GM12891 (cell line): ENCODE measurements around the gene TWIST1.

Source experiments
- PAX5 ChIP-seq: IDR thresholded peaks from 2 replicates; pipeline ENCODE4 v1.6.1; 2011; ENCODE audit warnings: low read length, moderate library complexity, mild to moderate bottlenecking; ENCODE audit not compliant: insufficient read depth, severe bottlenecking
- POLR2A ChIP-seq: IDR thresholded peaks from 2 replicates; pipeline ENCODE4 v1.6.1; 2011; ENCODE audit warnings: low read depth, low read length, control low read depth
- POU2F2 ChIP-seq: IDR thresholded peaks from 2 replicates; pipeline ENCODE4 v1.6.1; 2011; ENCODE audit warnings: low read depth, mild to moderate bottlenecking, control low read depth, low read length, moderate library complexity
- TAF1 ChIP-seq: IDR thresholded peaks from 2 replicates; pipeline ENCODE4 v1.6.1; 2011; ENCODE audit warnings: low read depth, low read length, control low read depth

DNA sequence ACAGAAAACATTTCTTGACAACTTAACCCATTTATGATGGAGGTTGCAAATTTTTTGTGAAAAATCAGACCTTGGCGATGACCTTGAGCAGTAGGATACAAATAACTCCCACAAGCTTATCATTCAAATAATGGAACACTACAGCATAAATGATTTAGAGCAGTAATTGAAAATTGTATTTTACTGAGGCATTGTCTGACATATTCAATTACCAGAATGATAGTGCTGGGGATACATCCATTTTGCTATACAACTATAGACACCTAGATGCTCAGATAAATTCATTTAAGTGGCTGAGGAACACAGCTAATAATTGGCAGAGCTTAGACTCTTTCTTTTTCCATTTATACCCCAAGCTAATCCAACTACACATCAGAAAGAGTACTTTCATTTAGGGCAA, 18.9 kb downstream of the TWIST1 start:
- TF ChIP-seq TAF1 (no peak), POLR2A (no peak), POU2F2 (no peak), PAX5 (no peak)
